ENCODE data around the gene GAK.

- TF ChIP-seq CTCF (IDR thresholded peaks at IDR 0.05) (no peak), EZH2phosphoT487 (IDR thresholded peaks at IDR 0.05) (no peak), EZH2 (IDR thresholded peaks at IDR 0.05) (no peak)
Observed at GRCh38 chr4:823176-823760, 108.8 kb downstream of the GAK start.
